Chondrocyte (in vitro differentiated cells): Measurements from ENCODE around the gene COG8. TPM values are rescaled to one million over a fixed set of nuclear protein-coding genes. Genes with fewer than 3 reads are reported as not detected.
A peak's percentile ranks its signal among the peaks of the same experiment; 100 is the strongest.

Experiments
- DNase-seq: peaks from one replicate; pipeline ENCODE4 v3.0.0; 2021; ENCODE audit warnings: mixed read lengths, low spot score
- H3K27ac Mint-ChIP-seq: one replicate; pipeline ENCODE4 v1.8.0; 2021; ENCODE audit warnings: mild to moderate bottlenecking, moderate library complexity, mixed read lengths; ENCODE audit not compliant: unreplicated experiment
- H3K27me3 Mint-ChIP-seq: 2 replicates; pipeline ENCODE4 v1.8.0; 2021; ENCODE audit warnings: low read depth, mixed read lengths
- H3K36me3 Mint-ChIP-seq: 2 replicates; pipeline ENCODE4 v1.8.0; 2021; ENCODE audit warnings: low read depth, mixed read lengths
- H3K4me1 Mint-ChIP-seq: 2 replicates; pipeline ENCODE4 v1.8.0; 2021; ENCODE audit warnings: low read depth, mild to moderate bottlenecking, mixed read lengths
- H3K4me3 Mint-ChIP-seq: one replicate; pipeline ENCODE4 v1.8.0; 2021; ENCODE audit warnings: mild to moderate bottlenecking, moderate library complexity, mixed read lengths; ENCODE audit not compliant: unreplicated experiment
- H3K9me3 Mint-ChIP-seq: 2 replicates; pipeline ENCODE4 v1.8.0; 2021; ENCODE audit warnings: low read depth, mixed read lengths
- CTCF ChIP-seq: fragments of 200-600 bp; sonication (generic); IDR thresholded peaks from 2 replicates; pipeline ENCODE4 v1.5.0; 2021; ENCODE audit warnings: antibody characterized with exemption, mild to moderate bottlenecking, moderate library complexity
- total RNA-seq: library from RNA; stranded (reverse); gene quantifications from 3 replicates; pipeline ENCODE4 v1.2.1, GENCODE V29; 2021

COG8 gene
- total RNA-seq, 1 donor from 2014 or later = 36.8 TPM

- no peak for TF ChIP-seq CTCF
- H3K9me3 Mint-ChIP-seq = no peaks in the 10 kb centered on the region
- peak overlapping the region; percentile 97 for H3K4me3 Mint-ChIP-seq
- peak; percentile 25 for DNase-seq
- no peaks in the 10 kb centered on the region for H3K27me3 Mint-ChIP-seq
- peak overlapping the region; percentile 91 for H3K27ac Mint-ChIP-seq
- peaks cover 35% of the 10 kb centered on the region for H3K4me1 Mint-ChIP-seq
- H3K36me3 Mint-ChIP-seq = peaks cover 14% of the 10 kb centered on the region
Measured at GRCh38 chr16:69338557-69339288, 641 bp downstream of the COG8 start.

GRCh38 chr16:69334696-69335095 lies 4.7 kb downstream of the COG8 start:
- Mint-ChIP-seq H3K27ac (no peak overlapping the region), H3K4me3 (no peak overlapping the region), H3K4me1 (peaks cover 24% of the 10 kb centered on the region), H3K36me3 (peaks cover 14% of the 10 kb centered on the region), H3K27me3 (no peaks in the 10 kb centered on the region), H3K9me3 (no peaks in the 10 kb centered on the region)
- DNase-seq = peak; percentile 68
- TF ChIP-seq CTCF = no peak

GRCh38 chr16:69330286-69331109 lies 8.9 kb downstream of the COG8 start, which contains the start of gene PDF:
Gene PDF, minus strand, starts transcription at chr16:69330588. Its CDS starts 18 bp downstream, at chr16:69330570.
- H3K4me3 Mint-ChIP-seq = peak within 1 kb of the TSS; percentile 80
- peaks cover 15% of the 10 kb centered on the region for H3K36me3 Mint-ChIP-seq
- H3K27me3 Mint-ChIP-seq = no peaks in the 10 kb centered on the region
- peak; percentile 39 for TF ChIP-seq CTCF
- H3K9me3 Mint-ChIP-seq = no peaks in the 10 kb centered on the region
- peak within 1 kb of the TSS; percentile 92 for H3K27ac Mint-ChIP-seq
- peaks cover 37% of the 10 kb centered on the region for H3K4me1 Mint-ChIP-seq
- peak; percentile 98 for DNase-seq

- no peak for TF ChIP-seq CTCF
- Mint-ChIP-seq H3K4me3 (peak overlapping the region; percentile 80), H3K9me3 (no peaks in the 10 kb centered on the region), H3K4me1 (peaks cover 38% of the 10 kb centered on the region), H3K36me3 (peaks cover 12% of the 10 kb centered on the region), H3K27me3 (no peaks in the 10 kb centered on the region), H3K27ac (peak overlapping the region; percentile 76)
- peak; percentile 90 for DNase-seq
Measured at GRCh38 chr16:69329369-69330285, 9.7 kb downstream of the COG8 start.
